DMS 273 treated with DMSO at 0.1 percent for 48 hours (cell line): ENCODE results near the gene EMSY.
"Not testable (repeated sequence)": the region's sequence is repeated elsewhere in the genome, so short reads cannot be mapped to it uniquely, and the experiment has no call there.

Experiments
- DNase-seq: peaks from one replicate; lab custom pipeline; 2025; lab: John Stamatoyannopoulos, UW

Gene EMSY

DNA sequence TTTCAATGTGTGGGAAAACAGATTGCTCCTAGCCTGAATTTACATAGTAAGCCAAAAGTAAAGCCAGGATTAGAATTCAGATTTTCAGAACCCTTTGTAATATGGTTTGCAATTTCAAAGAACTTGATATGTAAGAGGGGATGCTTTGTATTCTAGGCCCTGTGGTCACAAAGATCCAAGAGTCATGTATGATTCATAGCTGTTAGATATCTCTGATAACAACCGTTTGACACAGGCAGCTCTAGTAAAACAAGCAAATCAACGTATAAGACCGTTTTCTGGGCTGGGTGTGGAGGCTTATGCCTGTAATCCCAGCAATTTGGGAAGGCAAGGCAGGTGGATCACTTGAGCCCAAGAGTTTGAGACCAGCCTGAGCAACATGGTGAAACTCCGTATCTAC, 79.6 kb downstream of the EMSY start:
- DNase-seq: no peak

DNA sequence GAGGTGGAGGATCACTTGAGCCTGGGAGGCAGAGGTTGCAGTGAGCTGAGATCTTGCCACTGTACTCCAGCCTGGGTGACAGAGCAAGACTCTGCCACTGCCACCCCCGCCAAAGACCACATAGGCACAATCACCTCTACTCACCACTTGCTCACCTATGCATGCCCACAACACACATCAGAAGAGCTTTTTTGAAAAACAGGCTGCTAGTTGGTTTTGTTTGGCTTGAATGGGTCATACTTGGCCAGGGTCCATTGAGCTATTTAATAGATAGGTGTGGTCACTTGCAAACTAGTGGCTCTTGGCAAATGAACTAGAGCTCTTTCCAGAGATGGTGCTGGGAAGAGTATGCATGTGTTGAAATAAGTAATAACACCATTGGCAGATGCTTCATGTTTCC, 80.1 kb downstream of the EMSY start:
- no peak for DNase-seq

DNA sequence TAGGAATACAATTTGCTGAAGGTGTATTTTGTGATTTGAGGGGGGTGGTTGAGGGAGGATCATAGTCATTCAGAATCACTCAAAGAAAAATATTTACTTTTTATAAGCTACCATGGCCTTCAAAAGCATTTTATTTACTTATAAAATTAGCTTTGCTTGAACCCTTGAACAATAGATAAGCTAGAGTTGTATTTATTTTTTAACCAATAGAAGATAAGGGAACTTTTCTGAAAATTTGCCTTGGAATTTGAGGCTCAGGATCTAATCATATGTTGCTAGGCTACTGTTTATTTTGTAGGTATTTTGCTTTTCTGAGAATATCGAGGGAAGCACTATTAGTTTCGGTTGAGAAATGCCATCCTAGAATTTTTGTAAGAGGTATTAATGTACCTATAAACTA, 82.1 kb downstream of the EMSY start:
- DNase-seq: no peak

DNA sequence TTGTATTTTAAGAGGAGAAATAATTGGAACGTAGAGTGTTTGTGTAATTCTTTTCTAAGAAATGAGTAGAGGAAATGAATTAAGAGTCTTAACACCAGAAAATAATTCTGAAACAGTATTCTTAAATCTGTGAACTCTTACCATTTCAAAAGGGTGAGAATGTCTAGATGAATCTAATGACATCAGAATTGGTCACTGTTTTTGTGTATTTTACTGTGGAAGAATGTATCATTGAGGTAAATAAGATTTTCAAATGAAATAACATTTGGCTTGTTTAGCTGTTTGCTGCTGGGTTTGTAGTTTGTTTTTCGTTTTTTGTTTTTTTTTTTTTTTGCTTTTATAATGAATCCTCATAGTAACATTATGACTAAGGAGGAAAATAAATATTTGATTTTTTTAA, 97.6 kb downstream of the EMSY start:
- no peak for DNase-seq

DNA sequence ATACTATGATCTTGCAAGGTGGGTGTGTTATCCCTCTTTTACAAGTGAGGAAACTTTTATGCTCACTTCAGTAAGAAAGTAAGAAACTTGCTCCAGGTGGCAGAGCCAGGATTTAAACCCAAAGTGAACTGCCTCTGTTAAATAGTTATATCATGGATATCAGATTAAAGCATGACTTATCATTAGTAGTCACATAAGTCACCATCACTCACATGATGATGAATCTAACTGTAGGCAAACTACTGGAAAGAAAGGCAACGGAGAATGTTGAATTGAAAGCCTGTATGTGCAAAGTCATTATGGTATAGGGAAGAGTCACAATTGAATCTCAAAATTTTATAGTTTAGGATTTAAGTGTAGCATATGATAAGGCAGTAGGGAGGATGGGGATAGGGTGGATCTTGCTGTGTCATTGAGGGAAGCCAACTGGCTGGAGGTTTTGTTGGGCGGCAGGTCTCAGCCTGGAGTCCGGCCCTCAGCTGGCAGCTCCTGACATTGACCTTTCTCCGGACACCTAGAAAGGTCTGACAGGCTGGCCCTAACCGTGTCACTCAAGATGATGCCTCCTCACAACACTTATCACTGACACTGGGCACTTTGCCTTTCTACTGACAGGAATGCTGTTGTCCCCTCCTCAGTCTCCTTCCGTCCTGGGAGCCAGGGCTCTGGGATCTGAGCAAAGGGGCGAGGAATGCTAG, 98.3 kb downstream of the EMSY start:
- no peak for DNase-seq

DNA sequence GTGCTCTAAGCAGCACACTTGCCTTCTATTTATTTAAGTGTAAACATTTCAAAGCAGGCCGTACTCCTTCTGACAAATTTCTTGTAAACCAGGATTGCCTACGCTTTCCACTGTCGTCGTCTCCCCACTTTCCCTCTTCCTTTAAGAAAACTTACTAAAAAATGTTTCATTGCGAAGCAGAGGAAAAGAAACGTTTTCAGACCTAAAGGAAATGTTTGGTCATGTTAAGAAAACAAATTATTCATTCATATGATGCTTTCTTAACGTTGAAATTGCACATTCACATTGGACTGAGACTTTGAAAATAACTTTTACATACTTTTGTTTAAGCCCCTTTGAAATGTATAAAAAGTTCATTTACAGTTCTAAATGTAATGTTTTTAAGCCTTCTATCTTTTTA, 106.0 kb downstream of the EMSY start:
- no peak for DNase-seq

DNA sequence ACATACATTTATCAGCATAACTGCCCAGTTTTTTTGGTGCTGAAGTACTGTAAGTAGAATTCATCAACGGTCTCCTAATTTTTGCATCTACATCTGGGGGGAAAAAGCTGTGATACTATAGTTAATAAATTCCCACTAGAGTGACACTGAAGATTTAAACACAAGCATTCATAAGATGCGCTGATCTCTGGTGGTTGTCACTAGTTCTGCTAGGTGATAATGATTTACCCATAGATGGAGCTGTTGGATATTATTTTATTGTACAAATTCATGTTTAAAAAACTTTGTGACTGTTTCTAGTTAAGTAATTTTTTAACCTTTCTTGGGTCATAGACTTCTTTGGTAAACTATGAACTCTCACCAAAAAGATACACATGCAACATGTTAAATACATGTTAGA, 106.6 kb downstream of the EMSY start:
- no peak for DNase-seq

DNA sequence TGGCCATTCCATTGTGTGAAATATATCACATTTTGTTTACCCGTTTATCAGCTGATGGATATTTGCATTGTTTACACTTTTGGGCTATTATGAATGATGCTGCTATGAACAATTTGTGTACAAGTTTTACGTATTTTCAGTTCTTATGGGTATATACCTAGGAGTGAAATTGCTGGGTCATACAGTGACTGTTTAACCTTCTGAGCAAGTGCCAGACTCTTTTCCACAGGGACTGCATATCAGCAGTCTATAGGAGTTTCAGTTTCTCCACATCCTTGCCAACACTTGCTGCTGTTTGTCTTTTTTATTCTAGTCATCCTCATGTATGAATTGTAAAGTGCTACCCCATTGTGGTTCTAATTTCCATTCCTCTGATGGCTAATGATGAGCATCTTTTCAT, 108.2 kb downstream of the EMSY start:
- DNase-seq: no peak

DNA sequence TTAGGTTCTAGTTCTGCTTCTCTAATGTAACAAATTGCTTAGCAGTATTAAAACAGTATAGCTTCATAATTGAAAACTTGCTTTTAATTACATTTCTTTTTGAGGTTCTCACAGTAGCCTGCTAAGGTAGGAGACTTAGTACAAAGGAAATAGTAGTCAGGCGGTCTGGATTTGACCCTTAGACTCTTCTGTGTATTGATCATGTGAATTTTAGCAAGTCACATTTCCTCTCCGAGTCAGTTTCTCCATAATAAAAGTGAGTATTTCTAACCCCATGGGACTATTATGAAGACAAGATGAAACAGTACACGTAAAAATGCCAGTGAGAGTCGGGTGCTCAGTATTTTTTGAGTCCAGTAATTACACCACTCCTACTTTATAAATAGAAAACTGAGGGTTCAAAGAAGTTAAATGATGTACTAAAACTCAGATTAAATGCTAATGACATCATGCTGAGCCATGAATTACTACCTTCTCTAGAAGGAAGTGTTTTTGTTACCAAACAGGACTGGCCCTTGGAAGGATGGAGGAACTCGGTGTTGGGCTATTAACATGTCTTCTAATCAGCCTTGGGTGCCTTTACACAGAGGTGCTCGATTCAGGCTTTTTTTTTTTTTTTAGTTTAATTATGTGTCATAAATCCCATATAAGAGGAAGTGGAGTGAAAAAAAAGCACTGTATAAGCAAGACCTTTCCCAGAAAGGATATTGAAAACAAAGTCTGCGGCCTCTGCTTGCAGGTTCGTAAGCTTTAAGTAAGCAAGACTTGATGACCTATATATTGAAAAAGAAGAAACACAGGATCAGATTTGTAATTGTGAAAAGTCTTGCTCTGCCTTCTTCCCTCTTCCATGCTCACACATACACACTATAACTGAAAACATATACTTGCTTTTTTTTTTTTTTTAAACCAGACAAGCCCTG, 109.0 kb downstream of the EMSY start:
- DNase-seq: no peak

DNA sequence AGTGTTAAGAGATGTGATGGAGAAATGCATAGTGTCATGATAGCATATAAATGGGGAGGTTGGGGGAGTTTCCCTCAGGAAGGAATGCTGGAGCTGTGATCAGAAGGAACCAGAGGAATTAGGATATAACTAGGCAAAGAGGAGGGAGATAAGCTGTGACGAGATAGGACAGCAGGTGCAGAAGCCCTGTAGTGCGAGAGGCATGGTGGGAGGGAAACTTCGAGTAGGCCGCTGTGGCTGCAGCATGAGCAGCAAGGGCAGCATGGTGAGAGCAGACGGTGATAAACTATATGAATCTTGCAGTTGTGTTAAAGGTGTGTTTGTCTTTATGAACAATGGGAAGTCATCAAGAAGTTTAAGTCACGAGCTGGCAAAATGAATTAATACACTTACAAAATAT, 109.9 kb downstream of the EMSY start:
- DNase-seq: no peak

DNA sequence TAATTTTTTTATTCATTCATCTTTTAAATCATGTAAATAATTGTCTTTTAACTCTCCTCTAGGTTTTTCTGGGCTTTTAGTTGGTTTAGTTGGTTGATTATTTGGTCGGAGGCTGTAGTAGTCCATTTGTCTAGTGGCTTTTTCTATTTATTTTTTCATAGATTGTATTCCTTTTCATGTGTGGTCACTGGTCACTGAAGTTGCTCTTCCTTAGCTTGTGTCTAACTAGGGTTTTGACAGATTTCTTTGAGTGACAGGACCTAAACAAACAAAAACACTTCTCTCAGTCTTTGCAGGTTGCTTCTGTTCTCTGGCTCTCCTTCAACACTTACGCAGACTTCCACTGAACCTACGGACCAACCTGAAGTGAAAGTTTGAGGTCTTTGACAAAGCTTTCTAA, 112.6 kb downstream of the EMSY start:
- DNase-seq: no peak

DNA sequence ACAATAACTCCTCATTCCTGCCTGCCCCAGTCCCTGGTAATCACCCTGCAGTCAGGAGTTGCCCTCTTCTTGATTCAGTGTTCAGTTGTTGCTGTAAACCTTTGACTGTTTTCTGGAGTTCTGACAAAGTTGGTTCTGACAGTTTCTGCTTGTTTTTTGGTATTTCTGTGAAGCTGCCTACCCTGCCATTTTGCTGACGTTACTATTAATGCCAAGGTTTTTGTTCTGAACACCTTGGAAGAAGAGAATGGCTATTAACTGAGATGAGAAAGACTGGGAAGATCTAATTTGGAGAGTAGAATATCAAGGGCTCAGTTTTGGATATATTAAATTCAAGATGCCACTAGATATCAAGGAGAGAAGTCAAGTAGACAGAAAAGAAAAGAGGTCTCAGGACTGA, 113.7 kb downstream of the EMSY start:
- DNase-seq: no peak

DNA sequence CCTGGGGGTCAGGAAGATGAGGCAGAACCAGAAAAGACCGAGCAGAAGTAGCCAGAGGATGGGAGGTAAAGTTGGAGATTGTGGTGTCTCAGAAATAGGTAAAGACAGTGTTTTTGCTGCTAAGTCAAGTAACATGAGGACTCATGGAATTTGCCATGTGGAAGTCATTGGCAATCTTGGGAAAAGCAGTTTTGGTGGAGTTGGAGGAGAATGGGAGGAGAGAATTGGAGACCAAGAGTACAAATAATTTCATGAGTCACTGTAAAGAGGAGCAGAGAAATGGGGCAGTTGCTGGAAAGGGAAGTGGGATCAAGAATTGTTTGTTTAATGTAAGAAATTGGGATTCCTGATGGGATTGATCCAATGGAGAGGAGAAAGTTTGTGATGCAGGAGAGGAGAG, 114.1 kb downstream of the EMSY start:
- DNase-seq: no peak

DNA sequence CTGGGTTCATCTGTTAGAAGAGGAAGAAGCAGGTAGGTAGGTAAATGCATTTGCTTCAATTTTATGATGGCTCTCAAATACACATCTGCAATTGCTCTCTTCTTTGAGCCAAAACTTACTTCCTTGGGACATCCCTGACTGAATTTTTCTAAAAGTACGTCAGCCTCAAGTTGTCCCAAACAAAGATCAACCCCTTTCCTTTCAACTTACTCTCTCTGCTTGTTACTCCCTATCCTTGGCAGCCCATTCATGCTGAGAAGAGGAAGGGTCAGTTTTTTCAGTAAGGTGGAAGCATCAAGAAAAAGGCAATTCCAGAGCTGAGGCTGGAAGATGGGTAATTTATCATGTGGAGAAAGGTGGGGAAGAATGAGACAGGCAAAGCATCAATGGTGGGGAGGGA, 114.5 kb downstream of the EMSY start:
- DNase-seq: no peak

DNA sequence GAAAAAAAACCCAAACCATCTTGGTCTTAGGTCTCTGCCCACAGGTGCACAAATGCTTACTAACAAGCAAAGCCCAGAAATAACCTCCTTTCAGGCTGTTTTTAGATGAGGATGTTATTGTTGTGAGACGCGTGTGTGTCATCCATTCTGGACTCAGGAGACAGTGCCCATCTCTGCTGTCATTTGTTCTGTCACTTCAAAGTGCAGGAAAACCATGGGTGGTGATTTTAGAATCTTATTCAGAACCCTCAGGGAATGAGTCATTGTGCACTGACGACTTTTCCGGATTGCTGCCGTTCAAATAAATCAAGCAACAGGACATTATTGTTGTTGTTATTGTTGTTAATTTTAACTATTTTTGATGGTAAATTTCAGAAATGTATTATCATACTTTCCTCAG, 115.4 kb downstream of the EMSY start:
- DNase-seq: no peak

DNA sequence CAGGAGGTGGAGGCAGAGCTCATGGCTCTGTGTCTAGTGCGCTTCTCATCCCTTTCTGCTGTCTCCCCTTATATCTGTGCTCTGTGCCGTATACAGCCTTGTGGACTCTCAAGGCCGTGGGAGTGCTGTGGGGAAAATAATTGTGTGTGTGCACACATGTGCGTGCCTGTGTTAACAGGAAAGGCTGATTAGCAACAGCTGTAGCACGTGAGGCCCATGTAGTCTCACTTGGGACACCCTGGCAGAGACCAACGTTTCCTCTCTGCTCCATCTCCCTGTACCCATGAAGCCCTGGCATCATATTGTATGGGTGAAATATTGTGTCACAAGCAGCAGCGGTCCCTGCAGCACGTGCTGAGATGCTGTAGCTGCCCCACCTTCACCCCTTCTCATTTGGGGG, 116.4 kb downstream of the EMSY start:
- no peak for DNase-seq

DNA sequence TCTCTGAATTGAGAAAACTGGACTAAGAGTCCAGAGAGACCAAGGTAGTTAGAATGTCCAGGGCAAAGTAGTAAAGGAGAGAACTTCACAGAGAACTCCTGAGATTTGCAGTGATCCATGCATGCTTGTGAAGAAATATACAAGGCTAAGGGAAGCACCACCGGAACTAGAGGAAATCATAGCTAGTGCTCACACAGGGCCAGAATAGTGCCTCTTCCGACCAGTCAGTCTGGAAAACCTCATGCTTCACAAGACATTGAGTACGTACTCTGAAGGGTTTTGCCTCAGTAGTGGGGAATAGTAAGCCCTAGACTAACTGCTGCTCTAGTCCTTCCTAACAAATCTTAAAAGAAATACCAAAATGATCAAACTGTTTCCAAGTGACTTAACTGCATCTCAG, 117.7 kb downstream of the EMSY start:
- DNase-seq: no peak

DNA sequence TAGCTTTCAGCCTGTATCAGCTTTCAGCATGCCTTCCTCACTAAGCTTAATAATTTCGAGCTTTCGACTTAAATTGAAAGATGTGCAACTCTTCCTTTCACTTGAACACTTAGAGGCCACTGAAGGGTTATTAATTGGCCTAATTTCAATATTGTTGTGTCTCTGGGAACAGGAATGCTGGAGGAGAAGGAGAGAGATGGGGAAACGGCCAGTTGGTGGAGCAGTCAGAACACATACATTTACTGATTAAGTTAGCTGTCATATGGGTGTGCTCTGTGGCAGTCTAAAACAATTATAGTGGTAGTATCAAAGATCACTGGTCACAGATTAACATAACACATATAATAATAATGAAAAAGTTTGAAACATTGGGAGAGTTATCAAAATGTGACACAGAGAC, 119.5 kb downstream of the EMSY start:
- DNase-seq: no peak

DNA sequence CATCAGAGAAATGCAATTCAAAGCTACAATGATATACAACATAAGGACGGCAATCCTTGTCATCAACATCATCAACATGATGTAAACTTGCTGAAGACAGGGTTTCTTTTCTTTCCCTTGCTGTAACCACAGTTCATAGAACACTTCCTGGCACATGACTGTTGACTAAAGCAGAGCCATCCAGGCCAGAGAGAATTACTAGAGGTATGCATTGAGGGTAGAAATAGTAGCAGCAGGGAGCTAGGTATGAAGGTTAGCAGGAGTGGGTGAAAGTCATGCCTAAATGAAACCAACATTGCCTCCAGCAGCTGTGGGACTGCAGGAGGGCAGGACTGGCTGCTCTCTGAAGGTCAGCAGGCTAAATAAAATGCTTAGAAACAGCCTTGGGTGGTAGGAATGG, 122.0 kb downstream of the EMSY start:
- no peak for DNase-seq

DNA sequence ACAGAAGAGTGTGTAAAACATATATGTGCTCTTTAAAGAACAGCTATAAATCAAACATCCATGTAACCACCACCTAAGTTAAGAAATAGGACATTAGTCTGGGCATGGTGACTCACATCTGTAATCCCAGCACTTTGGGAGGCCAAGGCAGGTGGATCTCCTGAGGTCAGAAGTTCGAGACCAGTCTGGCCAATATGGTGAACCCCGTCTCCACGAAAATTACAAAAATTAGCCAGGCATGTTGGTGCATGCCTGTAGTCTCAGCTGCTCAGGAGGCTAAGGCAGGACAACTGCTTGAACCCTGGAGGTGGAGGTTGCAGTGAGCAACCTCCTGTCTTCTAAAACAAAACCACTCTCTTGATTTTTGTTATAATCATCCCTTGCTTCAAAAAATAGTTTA, 122.4 kb downstream of the EMSY start:
- DNase-seq: no peak

DNA sequence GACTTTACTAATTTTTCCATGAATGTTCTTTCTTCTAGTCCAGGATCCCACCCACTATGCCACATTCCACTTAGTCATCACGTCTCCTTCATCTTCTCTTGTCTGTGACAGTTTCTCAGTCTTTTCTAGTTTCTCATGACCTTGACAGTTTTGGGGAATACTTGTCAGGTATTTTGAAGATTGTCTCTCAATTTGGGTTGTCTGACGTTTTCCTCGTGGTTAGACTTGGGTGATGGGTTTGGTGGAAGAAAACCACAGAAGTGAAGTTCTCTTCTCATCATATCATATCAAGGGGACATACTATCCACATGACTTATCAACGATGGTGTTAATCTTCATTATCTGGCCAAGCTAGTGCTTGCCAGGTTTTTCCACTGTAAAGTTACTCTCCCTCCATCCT, 123.3 kb downstream of the EMSY start:
- no peak for DNase-seq

DNA sequence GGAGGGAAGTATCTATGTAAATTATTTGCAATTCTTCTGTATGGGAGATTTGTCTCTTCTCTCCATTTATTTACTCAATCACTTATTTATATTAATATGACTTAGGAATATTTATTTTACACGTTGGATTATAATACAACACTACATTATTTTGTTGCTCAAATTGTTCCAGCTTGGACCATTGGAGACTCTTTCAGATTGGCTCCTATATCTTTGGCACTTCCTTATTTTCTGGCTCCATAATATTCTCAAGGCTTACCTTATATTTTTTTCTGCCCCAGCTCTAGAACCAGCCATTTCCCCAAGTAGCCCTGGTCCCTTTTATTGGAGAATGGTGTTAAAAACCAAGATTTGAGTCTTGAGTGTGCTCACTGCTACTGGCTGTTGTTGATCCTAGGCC, 123.8 kb downstream of the EMSY start:
- DNase-seq: no peak

DNA sequence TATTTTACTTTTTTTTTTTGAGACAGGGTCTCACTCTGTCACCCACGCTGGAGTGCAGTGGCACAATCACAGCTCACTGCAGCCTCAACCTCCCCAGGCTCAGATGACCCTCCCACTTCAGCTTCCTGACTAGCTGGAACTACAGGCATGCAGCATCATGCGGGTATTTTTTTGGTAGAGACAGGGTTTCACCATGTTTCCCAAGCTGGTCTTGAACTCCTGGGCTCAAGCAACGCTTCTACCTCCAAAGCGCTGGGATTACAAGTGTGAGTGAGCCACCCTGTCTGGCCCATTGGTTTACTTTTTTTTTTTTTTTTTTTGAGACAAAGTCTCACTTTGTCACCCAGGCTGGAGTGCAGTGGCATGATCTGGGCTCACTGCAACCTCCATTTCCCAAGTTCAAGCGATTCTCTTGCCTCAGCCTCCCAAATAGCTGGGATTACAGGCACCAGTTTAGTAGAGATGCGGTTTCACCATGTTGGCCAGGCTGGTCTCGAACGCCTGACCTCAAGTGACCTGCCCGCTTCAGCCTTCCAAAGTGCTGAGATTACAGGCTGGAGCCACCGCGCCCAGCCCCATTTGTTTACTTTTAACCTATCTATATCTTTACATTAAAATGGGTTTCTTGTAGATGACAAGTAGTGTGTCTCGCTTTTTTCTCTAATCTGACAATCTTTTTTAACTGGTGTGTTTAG, 127.5 kb downstream of the EMSY start:
- DNase-seq: not testable (repeated sequence)
